SK-N-SH treated with all-trans-retinoic acid at 6 μM for 48 hours (cell line): Measurements from ENCODE around the gene RPL36AL.

Source experiments
- BACH2 ChIP-seq: fragments of 250-450 bp; sonication (Bioruptor Pico); IDR thresholded peaks from 2 replicates; pipeline ENCODE4 v1.9.0; 2021; ENCODE audit warnings: mild to moderate bottlenecking, borderline replicate concordance
- CSDC2 ChIP-seq: fragments of 250-450 bp; sonication (Bioruptor Pico); IDR thresholded peaks from 2 replicates; pipeline ENCODE4 v1.5.0; 2020; ENCODE audit warnings: mild to moderate bottlenecking, moderate library complexity
- ISL1 ChIP-seq: fragments of 250-450 bp; sonication (Bioruptor Pico); IDR thresholded peaks from 2 replicates; pipeline ENCODE4 v2.1.2; 2022; ENCODE audit warnings: mild to moderate bottlenecking, moderate library complexity
- POU6F1 ChIP-seq: fragments of 250-450 bp; sonication (Bioruptor Pico); IDR thresholded peaks from 2 replicates; pipeline ENCODE4 v1.8.0; 2021; ENCODE audit warnings: low read depth, mild to moderate bottlenecking, moderate library complexity, borderline replicate concordance
- PPARA ChIP-seq: fragments of 250-450 bp; sonication (Bioruptor Pico); IDR thresholded peaks from 2 replicates; pipeline ENCODE4 v1.5.0; 2020; ENCODE audit warnings: mild to moderate bottlenecking, borderline replicate concordance
- ZFP3 ChIP-seq: fragments of 250-450 bp; sonication (Bioruptor Pico); IDR thresholded peaks from 2 replicates; pipeline ENCODE4 v1.5.0; 2020; ENCODE audit warnings: mild to moderate bottlenecking, moderate library complexity
- ZFP30 ChIP-seq: fragments of 450-650 bp; formaldehyde crosslinking; IDR thresholded peaks from 2 replicates; pipeline ENCODE4 v1.5.0; 2022; ENCODE audit warnings: mild to moderate bottlenecking, moderate library complexity
- ZNF70 ChIP-seq: fragments of 450-650 bp; formaldehyde crosslinking; IDR thresholded peaks from 2 replicates; pipeline ENCODE4 v1.5.0; 2020; ENCODE audit warnings: mild to moderate bottlenecking, moderate library complexity
- TF ChIP-seq, protein P1 (sequence below): fragments of 250-450 bp; sonication (Bioruptor Pico); IDR thresholded peaks from 2 replicates; pipeline ENCODE4 v1.5.0; 2020; ENCODE audit warnings: mild to moderate bottlenecking, moderate library complexity

DNA sequence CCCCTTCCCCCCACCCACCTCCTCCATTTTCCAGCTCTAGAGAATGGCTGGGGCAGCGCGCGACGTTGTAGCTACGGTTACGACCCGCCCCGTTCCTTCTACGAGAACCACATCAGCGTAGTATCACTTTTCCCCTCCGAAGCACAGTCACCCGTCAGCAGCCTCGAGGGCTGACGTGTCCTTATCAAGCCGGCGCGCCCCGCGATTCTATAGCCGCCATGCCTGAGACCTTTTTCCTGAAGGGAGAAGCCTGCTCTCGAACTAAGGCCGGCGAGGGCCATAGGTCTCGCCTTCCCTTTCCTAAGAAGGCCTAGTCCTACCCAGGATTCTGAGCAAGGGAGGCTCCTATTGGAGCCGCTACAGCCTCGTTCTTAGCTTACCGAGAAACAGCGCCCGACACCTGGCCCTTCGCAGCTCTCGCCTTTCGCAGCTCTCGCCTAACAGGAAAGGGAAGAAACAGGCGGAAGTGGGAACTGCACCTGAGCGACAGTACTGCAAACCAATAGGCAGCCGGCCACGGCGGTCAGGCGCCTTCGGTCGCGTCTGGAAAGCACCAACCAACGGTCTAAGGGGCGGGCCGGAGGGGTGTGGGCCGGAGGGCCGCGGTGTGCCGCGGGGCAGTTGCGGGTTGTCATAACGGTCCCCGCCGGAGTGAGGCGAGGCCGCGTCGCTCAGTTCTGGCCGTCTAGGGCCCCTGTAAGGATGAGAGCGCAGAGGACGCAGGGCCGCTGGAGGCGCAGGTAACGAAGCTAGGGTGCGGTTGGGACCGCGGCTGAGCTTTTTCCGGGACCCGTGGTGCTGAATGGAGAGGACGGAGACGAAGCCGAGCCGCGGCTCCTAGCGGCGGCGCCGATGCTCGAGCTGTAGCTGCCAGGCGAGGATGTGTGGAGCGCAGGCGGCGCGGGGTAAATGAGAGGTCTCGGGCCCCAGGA, at the start of gene RPL36AL, which contains the start of gene MGAT2:
- TF ChIP-seq ISL1: no peak
- no peak for TF ChIP-seq ZFP30 (CRISPR knock-in tag)
- TF ChIP-seq ZFP3 (CRISPR knock-in tag): peak; percentile 96
- TF ChIP-seq, protein P1, sequence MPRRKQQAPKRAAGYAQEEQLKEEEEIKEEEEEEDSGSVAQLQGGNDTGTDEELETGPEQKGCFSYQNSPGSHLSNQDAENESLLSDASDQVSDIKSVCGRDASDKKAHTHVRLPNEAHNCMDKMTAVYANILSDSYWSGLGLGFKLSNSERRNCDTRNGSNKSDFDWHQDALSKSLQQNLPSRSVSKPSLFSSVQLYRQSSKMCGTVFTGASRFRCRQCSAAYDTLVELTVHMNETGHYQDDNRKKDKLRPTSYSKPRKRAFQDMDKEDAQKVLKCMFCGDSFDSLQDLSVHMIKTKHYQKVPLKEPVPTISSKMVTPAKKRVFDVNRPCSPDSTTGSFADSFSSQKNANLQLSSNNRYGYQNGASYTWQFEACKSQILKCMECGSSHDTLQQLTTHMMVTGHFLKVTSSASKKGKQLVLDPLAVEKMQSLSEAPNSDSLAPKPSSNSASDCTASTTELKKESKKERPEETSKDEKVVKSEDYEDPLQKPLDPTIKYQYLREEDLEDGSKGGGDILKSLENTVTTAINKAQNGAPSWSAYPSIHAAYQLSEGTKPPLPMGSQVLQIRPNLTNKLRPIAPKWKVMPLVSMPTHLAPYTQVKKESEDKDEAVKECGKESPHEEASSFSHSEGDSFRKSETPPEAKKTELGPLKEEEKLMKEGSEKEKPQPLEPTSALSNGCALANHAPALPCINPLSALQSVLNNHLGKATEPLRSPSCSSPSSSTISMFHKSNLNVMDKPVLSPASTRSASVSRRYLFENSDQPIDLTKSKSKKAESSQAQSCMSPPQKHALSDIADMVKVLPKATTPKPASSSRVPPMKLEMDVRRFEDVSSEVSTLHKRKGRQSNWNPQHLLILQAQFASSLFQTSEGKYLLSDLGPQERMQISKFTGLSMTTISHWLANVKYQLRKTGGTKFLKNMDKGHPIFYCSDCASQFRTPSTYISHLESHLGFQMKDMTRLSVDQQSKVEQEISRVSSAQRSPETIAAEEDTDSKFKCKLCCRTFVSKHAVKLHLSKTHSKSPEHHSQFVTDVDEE (CRISPR knock-in tag): 0 out of 2 replicates have a peak, but pooled peaks have one; percentile 56
- TF ChIP-seq CSDC2 (CRISPR knock-in tag): no peak
- no peak for TF ChIP-seq ZNF70 (CRISPR knock-in tag)
- no peak for TF ChIP-seq PPARA
- no peak for TF ChIP-seq BACH2 (CRISPR knock-in tag)
- TF ChIP-seq POU6F1 (CRISPR knock-in tag): no peak
